HG02571 (cell line): ENCODE measurements around the gene TTYH1.
"Not testable (repeated sequence)": the region's sequence is repeated elsewhere in the genome, so short reads cannot be mapped to it uniquely, and the experiment has no call there.

Experiments used
- ATAC-seq: cut with Tn5 transposase; IDR thresholded peaks from one replicate; pipeline ENCODE4 v1.9.1; 2021; ENCODE audit warnings: mild to moderate bottlenecking, moderate library complexity; ENCODE audit not compliant: unreplicated experiment

TTYH1 gene

DNA sequence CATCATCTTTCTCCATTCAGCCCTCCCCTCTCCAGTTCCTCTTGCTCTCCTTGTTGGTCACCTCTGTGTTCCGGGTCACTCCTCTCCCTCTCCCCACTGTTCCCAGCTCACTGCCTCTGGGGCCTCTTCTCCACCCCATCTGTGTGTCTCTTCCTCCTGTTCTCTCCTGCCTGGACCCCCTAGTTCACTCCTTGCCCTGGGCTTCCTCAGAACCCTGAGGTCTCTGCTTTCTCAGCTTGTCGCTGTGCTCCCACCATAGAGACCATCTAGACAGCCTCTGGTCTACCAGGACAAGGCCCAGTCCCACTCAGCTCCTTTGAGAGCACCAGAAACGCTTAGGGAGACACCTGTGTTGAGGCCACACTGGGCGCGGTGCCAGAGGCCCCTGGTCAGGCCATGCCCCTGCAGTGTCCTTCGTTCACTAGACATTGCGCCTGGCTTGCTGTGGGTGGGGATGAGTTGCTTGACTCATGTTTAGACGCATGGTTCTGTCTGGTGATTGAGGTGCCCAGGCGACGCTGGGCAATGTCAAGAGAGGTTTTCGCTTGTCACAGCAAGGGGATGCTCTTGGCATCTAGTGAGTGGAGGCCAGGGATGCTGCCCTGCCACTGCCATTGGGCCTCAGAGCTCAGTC, 43.5 kb downstream of the TTYH1 start:
- no peak for ATAC-seq

DNA sequence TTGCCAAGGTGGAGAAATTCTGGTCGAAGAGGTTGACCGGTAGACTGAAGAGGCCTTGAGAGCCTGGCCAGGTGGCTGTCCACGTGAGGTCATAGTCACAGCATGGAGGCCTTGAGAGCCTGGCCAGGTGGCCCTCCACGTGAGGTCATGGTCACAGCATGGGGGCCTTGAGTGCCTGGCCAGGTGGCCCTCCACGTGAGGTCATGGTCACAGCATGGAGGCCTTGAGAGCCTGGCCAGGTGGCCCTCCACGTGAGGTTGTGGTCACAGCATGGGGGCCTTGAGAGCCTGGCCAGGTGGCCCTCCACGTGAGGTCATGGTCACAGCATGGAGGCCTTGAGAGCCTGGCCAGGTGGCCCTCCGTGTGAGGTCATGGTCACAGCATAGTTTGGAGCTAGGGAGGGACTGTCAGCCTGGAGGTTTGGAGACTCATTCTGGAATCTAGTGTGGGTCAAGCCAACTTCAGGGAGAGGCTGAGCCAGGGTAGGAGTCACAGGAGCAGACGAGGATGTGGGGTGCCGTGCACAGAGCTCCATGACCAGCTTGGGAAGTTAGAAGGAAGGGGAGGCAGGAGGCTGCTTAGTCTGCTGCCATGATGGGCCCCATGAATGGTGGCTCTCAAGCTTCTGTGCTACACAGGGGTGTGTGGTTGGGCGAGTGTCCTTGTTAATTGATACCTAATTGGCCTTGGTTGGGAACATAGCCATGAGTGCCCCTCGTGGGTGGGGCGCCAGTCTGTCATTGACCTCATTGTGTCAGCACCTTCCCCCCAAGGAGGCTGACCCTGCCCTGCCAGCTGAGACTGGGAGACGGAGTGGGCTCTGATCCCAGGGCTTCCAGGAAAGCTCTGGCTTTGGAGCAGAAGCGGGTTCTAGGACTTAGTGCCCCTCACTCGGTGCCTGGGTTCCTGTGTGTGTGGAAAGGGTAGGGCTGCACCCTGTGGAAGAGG, 44.3 kb downstream of the TTYH1 start:
- no peak for ATAC-seq

DNA sequence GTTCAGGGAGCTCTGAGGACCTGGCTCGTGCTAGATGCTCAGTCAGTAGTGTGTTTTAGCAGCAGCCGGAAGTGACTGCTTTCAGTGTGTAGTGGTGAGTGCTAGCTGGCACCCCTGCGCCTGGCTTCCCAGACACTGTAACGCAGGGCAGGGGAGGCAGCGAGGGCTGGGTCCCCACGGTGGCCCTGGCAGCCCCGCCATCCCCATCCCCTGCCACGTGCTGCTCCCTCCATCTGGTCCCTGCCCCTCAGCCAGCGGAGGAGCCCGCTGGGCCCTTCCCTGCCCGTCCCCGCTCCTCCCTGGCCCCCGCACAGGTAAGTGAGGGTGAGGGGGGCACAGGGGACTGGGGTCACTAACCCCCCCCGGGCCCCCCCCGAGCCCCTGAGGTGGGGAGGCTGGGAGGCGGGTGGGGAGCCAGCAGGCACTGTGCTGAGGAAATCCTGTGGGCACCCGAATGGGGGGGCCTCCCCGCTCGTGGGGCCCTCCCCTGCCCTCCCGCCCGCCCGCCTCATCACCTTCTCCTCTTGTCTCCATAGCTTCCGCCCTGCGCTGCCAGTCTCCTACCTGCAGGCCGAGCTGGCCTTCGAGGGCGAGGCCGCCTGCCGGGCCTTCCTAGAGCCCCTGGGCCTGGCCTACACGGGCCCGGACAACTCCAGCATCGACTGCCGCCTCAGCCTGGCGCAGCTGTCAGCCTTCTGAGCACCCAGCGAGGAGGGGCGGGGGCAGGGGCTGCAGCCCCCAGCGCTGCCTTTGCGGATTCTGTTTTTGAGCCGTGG, 45.2 kb downstream of the TTYH1 start:
- ATAC-seq = no peak

DNA sequence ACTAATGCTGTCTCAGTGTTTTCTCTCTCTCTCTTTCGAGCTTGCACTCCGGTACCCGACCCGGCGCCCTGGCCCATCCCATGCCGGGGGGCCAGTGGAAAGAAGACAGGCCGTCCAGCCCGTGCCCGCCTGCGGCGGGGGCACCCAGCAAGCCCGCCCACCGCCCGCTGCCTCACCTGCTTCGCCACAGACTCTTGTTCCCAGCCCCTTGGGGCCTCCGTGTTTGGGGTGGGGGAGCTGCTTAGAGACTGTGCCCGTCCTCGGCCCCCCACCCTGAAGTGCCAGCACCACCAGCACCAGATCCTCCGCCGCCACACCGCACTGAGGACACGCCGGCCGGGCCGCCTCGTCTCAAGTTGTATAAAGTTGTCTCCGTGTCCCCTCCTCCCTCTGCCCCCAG, 45.9 kb downstream of the TTYH1 start:
- ATAC-seq = no peak

DNA sequence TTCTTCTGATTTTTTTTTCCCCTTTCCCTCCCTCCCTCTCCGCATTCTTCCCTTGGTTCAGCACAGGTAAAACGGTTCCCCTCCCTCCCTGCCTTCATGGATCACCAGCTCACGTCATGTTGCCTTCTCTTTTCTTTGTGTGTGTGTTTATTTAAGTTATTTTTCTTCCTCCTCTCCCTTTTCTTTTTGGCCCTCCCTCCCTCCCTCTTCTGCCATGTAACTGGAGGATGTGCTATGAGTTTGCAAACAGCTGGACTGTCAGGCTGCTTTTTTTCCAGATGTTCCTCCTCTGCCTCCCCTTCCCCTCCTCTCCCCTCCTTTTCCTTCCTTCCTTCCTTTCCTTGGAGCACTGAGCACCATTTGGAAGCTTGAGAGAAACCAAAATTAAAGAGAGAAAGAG, 46.3 kb downstream of the TTYH1 start:
- ATAC-seq = no peak

DNA sequence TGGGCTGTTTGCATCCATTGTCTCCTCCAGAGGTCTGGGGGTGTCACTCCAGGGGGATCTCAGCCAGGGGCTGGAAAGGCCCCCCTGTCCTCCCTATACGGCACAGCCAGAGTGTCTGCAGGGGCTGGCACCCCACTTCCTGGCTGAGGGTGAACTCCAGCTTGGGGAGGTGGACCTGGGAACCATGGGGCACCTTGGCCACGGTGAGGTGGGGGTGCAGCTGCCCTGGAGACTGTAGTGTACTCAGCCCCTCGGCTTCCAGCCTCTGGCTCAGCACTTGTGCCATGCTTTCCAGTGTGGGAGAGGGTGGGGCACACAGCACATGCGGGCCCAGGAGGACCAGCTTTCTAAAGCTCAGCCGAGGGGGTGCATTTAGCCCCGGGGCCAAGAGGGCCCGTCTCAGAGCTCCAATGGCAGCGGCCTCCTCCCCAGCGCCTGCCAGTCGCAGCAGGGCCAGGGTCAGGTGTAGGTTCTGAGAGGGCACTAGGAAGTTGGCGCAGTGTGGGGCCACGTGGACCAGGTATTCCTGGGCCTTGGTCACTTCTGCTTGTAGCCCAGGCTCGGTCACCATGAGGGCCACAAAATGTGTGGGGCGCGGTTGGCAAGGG, 46.9 kb downstream of the TTYH1 start:
- ATAC-seq = no peak

DNA sequence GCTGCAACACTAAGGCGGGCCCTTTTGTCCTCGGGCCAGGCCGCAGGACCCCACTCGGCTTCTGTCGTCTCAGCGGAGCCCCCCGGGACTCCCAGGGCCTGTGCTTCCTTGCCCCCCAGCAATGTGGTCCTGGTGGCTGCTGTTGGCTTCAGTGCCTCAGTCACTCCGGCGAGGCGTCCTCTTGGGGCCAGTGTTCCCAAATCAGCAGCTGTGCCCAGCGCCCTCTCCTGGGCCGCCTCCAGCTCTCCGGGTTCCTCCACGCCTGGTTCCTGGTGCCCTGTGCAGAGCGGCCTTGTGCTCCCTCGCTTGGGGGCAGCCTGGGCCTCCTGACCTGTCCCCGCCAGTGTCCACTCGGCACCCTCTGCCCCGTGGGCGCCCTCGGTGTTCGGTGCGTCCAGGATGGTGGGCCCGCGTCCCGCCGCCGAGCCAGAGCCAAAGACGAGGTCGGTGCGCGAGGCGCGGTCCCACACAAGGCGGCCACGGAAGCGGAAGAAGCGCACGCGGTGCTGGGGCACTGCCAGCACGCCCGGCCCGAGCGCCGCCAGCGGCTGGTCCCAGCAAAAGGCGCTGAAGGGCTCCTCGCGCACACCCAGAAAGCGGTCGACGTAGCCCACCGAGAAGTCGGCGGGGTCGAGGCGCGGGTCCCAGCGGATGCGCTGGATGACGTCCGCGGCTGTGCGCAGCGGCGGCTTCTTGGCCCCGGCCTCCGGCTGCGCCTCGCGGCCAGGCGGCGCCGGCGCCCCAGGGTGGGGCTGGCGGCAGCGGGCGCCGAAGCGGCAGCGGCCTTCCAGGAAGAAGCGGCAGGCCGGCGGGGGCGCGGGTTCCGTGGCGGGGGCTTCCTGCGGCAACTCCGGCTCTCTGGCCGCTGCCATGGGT, 47.6 kb downstream of the TTYH1 start:
- ATAC-seq = no peak

DNA sequence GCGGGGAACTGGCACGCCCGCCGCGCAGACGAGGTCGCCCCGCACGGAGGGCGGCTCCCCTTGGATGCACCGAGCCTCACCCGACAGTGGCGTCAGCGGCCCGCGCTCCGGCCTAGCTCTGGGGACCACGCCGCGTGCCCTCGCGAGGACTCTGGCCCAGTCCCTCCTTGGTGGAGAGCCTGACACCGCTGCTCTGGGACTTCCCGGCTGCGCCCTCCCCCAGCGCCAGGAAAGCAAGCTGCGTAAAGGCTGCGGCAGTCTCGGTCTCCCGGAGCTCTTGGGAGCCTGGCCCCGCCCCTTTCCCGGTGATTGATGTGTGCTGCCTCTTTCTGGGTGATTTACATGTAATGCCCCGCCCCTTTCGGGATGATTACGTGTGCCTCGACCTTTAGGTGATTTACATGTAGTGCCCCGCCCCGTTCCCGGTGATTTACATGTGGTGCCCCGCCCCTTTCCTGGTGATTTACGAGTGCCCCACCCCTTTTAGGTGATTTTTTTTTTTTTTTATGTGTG, 48.3 kb downstream of the TTYH1 start, which contains the start of gene LENG9:
Gene LENG9 (minus strand): TSS at position 248 of the 513 bp plus-strand sequence. CDS start 252 bp downstream, outside the sequence.
- ATAC-seq = peak; percentile 55

DNA sequence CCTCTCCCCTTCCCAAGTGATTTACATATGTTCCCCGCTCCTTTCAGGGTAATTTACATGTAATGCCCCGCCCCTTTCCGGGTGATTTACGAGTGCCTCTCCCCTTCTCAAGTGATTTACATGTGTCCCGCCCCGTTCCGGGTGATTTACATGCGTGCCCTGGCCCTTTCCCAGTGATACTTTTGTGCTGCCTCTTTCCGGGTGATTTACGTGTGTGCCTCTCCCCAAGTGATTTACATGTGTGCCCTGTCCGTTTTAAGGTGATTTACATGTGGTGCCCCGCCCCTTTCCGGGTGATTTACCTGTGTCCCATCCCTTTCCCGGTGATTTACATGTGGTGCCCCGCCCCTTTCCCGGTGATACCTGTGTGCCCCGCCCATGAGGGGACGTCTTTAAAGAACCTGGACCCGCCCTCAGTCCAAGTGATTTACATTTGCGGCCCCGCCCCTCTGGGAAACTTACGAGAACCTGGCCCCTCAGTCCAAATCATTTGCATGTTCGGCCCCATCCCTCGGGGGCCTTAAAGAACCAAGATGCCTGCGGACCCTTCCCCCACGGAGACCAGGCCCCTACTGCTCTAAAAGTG, 48.9 kb downstream of the TTYH1 start:
- peak; percentile 39 for ATAC-seq

DNA sequence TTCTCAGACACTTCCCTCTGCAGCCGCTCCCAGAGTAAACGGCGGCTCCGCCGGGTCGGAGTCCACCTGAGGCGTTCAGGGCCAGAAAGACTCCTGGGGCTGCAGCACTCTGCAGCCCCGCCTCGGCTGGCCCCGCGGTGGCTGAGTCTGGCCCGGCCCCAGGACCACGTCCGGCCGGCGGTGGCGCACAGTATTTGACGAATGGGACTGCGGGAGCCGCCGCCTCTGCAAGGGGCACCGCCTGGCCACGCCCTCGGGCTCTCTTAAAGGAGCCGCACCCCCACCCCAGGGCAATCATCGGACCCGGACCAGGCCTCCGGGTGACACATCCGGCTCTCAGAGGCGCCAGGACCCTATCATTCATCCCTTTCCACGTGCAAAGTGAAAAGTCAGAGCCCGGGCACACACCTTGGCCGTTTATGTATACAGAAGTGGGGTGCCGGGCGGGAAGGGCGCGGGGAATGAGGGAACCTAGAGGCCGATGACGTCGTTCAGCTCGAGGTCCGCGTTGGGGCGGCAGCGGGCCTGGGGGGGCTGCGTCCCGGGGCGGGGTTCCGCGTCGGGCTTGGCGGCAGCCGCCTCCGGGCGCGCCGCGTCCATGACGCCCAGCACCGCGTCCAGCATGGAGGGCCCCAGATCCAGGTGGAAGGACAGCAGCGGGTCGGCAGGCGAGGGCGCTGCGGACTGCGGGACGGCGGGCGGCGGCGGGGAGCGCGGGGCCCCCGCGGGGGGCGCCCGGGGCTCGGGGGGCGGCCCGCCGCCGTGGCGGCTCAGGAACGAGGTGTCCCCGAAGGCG, 49.6 kb downstream of the TTYH1 start:
- ATAC-seq = peak; percentile 31

DNA sequence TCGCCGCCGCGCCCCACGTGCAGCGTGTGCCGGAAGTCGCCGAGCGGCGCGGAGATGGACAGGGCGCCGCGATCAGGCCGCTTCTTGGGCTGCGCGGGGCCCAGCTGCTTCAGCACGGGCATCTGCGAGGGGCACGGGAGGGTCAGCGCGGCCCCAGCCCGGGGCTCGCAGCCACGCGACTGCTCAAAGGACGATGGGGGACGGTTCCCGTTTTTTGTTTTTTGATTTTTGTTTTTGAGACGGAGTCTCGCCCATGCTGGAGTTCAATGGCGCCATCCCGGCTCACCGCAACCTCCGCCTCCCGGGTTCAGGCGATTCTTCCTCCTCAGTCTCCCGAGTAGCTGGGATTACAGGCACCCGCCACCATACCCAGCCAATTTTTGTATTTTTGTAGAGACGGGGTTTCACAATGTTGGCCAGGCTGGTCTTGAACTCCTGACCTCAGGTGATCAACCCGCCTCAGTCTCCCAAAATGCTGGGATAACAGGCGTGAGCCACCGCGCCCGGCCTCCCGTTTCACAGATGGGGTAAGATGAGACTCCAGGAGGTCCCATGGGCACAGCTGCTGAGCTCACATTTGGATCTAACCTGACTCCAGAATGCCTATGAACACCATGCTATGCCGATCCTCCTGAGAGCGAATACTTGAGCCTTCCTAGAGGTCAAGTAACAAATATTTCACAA, 50.3 kb downstream of the TTYH1 start:
- ATAC-seq = no peak

DNA sequence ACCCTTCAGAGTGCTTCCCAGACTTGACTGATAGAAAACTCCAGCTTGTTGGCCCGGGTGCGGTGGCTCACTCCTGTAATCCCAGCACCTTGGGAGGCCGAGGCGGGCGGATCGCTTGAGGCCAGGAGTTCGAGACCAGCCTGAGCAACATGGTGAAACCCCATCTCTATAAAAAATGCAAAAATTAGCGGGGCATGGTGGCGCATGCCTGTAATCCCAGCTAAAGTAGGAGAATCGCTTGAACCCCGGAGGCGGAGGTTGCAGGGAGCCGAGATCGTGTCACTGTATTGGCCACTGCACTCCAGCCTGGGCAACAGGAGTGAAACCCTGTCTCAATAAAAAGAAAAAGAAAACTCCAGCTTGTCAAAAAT, 50.8 kb downstream of the TTYH1 start:
- not testable (repeated sequence) for ATAC-seq

DNA sequence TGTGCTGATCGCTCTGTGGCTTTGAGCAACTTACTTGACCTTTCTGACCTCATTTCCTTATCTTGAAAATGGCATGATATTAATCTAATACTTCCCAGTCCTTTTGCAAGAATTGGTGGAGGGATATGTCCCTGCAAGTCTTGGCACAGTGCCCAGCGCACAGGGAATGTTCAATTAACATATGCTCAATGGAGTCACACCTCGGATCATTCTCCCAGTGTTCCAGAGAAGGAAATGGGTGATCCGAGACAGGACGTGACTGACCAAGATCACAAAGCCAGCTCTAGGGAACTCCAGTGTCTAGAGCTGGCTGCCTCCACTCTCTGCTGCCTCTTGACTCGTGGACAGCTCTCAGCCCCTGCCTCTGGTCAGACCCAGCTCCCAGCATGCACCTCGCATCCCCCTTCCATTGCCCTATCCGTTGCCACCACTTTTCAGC, 54.3 kb downstream of the TTYH1 start:
- ATAC-seq = no peak

DNA sequence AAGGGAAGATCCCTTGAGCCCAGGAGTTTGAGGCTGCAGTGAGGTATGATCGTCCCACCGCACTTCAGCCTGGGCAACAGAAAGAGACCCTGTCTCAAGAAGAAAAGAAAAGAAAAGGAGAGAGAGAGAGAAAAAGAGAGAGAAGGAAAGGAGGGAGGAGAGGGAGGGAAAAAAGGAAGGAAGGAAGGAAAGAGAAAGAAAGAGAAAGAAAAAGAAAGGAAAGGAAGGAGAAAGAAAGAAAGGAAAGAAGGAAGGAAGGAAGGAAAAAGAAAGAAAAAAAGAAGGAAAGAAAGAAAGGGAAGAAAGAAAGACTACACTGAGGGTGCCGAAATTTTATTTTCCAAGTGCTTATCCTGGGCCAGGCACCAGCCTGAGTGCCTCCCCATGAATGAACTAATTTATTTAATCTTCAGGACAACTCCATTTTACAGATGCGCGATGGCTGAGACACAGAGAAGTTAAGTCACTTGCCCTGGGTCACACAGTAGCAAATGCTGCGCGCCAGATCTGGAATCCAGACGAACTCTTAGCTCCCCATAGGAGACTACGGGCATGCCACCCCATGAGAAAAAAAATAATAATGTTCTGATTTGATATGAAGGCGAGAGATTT, 55.1 kb downstream of the TTYH1 start:
- ATAC-seq = no peak

DNA sequence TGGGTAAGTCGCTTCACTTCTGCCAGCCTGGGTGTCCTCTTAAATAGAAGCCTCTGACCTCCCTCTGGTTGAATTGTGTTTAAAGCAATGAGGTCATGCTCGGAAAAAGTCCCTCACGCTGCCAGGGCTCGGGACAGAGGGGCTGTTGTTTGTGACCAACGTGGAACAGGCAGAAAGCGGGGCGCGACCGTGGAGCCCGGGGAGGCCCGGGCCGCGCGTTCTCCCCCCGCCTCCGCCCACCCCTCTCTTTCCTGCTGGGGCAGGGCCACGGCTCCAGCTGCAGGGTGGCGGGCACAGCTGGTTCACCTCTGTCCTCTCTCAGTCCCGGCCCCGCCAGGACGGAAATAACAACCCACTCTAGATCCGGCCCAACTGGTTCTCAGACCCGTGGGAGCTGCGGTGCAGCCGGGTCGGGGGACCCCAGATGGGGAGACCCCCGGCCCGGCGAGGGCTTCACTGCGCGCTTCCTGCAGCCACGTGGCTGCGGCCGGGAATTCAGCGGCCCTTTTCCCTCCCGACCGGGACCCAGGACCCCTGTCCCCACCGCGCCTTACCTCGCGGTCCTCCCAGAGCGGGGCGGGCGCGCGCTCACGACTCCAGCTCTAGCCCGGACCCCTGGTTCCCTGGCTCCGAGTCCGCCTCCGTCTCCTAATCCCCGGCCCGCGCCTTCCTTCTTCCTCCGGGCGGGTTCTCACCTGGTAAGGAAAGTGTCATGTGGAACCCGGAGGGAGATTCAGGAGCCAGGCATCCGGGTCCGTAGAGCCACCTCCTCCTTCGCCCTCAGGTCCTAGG, 55.9 kb downstream of the TTYH1 start:
- ATAC-seq = no peak

DNA sequence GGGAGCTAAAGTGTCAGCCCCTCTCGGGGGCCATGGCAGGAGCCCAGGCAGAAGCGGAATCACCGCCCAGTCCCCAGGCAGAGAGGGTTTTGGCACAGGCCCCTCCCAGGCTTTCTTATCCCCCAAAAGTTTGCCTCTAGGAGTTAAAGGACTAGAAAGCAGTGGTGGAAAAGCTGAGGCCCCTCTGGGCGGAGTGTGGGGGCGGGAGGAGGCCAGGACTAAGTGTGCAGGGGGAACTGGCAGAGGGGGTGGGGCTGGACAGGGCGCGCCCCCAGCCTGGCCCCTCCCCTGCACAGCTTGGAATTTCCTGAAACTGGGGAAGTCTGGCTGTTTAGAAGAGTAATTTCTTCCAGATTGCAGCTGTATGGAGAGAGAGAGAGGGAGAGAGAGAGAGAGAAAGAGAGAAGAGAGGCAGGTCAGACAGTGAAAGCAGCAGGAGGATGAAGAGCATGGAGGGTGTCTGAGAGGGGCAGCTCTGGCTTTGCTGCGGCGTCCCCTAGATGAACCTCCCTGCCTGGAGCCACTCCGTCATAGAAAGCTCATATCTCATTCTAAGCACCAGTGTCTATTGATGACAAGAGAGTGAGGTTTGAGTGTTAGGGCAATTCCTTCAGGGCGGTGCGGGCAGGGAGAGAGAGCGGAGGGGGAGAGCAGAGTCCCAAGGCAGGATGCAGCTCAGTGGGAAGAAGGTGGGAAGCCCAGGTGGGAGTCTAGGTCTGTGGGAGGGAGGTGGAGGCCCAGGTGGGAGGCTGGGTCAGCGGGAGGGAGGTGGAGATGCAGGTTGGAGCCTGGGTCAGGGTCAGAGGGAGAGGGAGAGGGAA, 58.0 kb downstream of the TTYH1 start, which contains the start of gene CDC42EP5:
Gene CDC42EP5 (minus strand): TSS at position 226 of the 821 bp plus-strand sequence. CDS start 7,749 bp downstream, outside the sequence.
- no peak for ATAC-seq
